ENCODE results near the gene TBCK. TPM values are rescaled to one million over a fixed set of nuclear protein-coding genes. Genes with fewer than 3 reads are reported as not detected.
"Not testable (repeated sequence)": the region's sequence is repeated elsewhere in the genome, so short reads cannot be mapped to it uniquely, and the experiment has no call there.

The TBCK gene
- total and polyA plus RNA-seq, 2 donors (not counting 3 experiments of a cell fraction or from before 2014, with no cell fraction given) = 18.2 to 38.6 TPM

GRCh38 chr4:106222548-106222947, 93.5 kb downstream of the TBCK start:
- FAIRE-seq = no peak
- CTCF ChIA-PET = interaction anchor here (1.0 kb wide), 1 partner anchor 21 kb away, joined by 4 read pairs; no protein-coding TSS in a partner anchor
- no peak overlapping the region for H2AFZ ChIP-seq (ENCODE audit: low read depth, low read length)

GRCh38 chr4:106213291-106213690, 102.7 kb downstream of the TBCK start:
- H3K4me3 ChIP-seq (replicated peaks in 1 of 3; ENCODE audit: insufficient read depth in 1 of 3, low read depth in 1 of 3, low read length in 3 of 3); CTCF ChIA-PET; dilution Hi-C loops (cut with MboI; ENCODE audit: extremely low pct_ligation_motif_present, low sequenced_read_pairs); H3K27ac ChIP-seq (ENCODE audit: insufficient read depth, low read depth, low read length); H3K9ac ChIP-seq (replicated peaks; ENCODE audit: extremely low read depth, insufficient read depth, low read length); DNase-seq (ENCODE audit: low read depth, low spot score); BruUV-seq (replicated peaks); FAIRE-seq; H2AFZ ChIP-seq (ENCODE audit: low read depth, low read length); H3K9me1 ChIP-seq (replicated peaks; ENCODE audit: control insufficient read depth, extremely low read depth, insufficient read depth, low read length); H3K9me3 ChIP-seq (replicated peaks; ENCODE audit: control insufficient read depth, insufficient read depth, low read length); H3K27me3 ChIP-seq (ENCODE audit: control insufficient read depth in 2 of 2, insufficient read depth in 2 of 2, low read length in 2 of 2); intact Hi-C loops (cut with micrococcal nuclease); H3K79me2 ChIP-seq (ENCODE audit: control insufficient read depth, insufficient read depth, low read length); POLR2A ChIA-PET; H3K4me2 ChIP-seq (ENCODE audit: insufficient read depth, low read length); H3K36me3 ChIP-seq (ENCODE audit: control insufficient read depth in 2 of 2, extremely low read depth in 1 of 2, insufficient read depth in 2 of 2, low read length in 2 of 2); H3K4me1 ChIP-seq (ENCODE audit: control insufficient read depth, extremely low read depth, insufficient read depth, low read length); H4K20me1 ChIP-seq (replicated peaks; ENCODE audit: control insufficient read depth, extremely low read depth, insufficient read depth, low read length): not testable (repeated sequence)

More at GRCh38 chr4:106222548-106222947, 93.5 kb downstream of the TBCK start:
- no peak for DNase-seq (ENCODE audit: low read depth, low spot score)
- TF ChIP-seq JUN (IDR thresholded peaks at IDR 0.05; ENCODE audit: borderline replicate concordance, insufficient read depth, insufficient read length, low read depth) = no peak
- TF ChIP-seq EZH2 (IDR thresholded peaks at IDR 0.05; ENCODE audit: borderline replicate concordance, low read depth, low read length, severe bottlenecking) = no peak
- no peak for TF ChIP-seq POLR2AphosphoS5 (IDR thresholded peaks at IDR 0.05; ENCODE audit: insufficient read depth, low read depth, low read length)
- no peak for TF ChIP-seq FOS (IDR thresholded peaks at IDR 0.05; ENCODE audit: borderline replicate concordance, insufficient read depth, low read length)
- TF ChIP-seq MYC (IDR thresholded peaks at IDR 0.05; ENCODE audit: low read depth, low read length) = no peak
- no peak for TF ChIP-seq POLR2A (IDR thresholded peaks at IDR 0.05; ENCODE audit: low read depth, low read length)
- no peak for TF ChIP-seq CTCF (IDR thresholded peaks at IDR 0.05; ENCODE audit: extremely low read depth in 1 of 2, insufficient read depth in 1 of 2, low read depth in 1 of 2, low read length in 2 of 2)
- no peak for TF ChIP-seq MAX (IDR thresholded peaks at IDR 0.05; ENCODE audit: insufficient read depth, insufficient read length)
- no peak for TF ChIP-seq GATA2 (IDR thresholded peaks at IDR 0.05; ENCODE audit: insufficient read depth, insufficient read length, low read depth, low read length)
- intact Hi-C loops (cut with micrococcal nuclease) (no loop called here), dilution Hi-C loops (cut with MboI; ENCODE audit: extremely low pct_ligation_motif_present, low sequenced_read_pairs) (no loop called here)
- H3K4me2 ChIP-seq (ENCODE audit: insufficient read depth, low read length) = no peak overlapping the region
- no peaks in the 10 kb centered on the region for H4K20me1 ChIP-seq (replicated peaks; ENCODE audit: control insufficient read depth, extremely low read depth, insufficient read depth, low read length)
- no TSS peak for BruUV-seq (replicated peaks)
- no peaks in the 10 kb centered on the region for H3K9me1 ChIP-seq (replicated peaks; ENCODE audit: control insufficient read depth, extremely low read depth, insufficient read depth, low read length)
- H3K36me3 ChIP-seq (ENCODE audit: control insufficient read depth in 2 of 2, extremely low read depth in 1 of 2, insufficient read depth in 2 of 2, low read length in 2 of 2) = no peaks in the 10 kb centered on the region
- no peaks in the 10 kb centered on the region for H3K27me3 ChIP-seq (ENCODE audit: control insufficient read depth in 2 of 2, insufficient read depth in 2 of 2, low read length in 2 of 2)
- POLR2A ChIA-PET = no interaction called here
- no peak overlapping the region for H3K4me3 ChIP-seq (replicated peaks in 1 of 3; ENCODE audit: insufficient read depth in 1 of 3, low read depth in 1 of 3, low read length in 3 of 3)
- H3K79me2 ChIP-seq (ENCODE audit: control insufficient read depth, insufficient read depth, low read length) = no peaks in the 10 kb centered on the region
- H3K4me1 ChIP-seq (ENCODE audit: control insufficient read depth, extremely low read depth, insufficient read depth, low read length) = no peaks in the 10 kb centered on the region
- no peaks in the 10 kb centered on the region for H3K9me3 ChIP-seq (replicated peaks; ENCODE audit: control insufficient read depth, insufficient read depth, low read length)
- no peak overlapping the region for H3K27ac ChIP-seq (ENCODE audit: insufficient read depth, low read depth, low read length)
- no peak overlapping the region for H3K9ac ChIP-seq (replicated peaks; ENCODE audit: extremely low read depth, insufficient read depth, low read length)
